Measurements from ENCODE around the gene DLG3.

DLG3 gene

DNA sequence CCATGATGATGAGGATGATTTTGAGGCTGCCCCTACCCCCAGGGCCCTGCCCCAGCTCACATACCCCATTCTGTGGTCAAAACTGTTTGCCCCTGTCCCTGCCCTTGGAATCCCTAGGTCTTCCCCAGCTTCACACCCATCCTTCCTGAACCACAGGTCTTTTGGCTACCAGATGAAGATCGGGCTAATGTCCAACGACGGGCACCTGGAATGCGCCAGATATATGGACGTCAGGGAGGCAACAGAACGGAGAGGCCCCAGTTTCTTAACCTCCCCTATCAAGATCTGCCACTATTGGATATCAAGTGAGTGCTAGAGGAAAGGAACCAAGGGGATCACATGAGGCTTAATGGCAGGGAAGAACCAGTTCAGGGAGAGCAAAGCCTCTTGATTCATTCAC is 14.9 kb upstream of the DLG3 start:
- Histone ChIP-seq H3K9me3 (ENCODE audit: low read length) (no peaks in the 10 kb centered on the region), H3K9ac (ENCODE audit: low read length) (no peak overlapping the region), H3K4me2 (ENCODE audit: low read length) (no peak overlapping the region), H3K27me3 (ENCODE audit: insufficient read depth, low read length) (no peaks in the 10 kb centered on the region), H3F3A (ENCODE audit: insufficient read depth, low read length) (no peaks in the 10 kb centered on the region), H3K4me3 (ENCODE audit: low read depth, low read length, poor library complexity, severe bottlenecking) (no peak overlapping the region), H3K9me2 (ENCODE audit: low read depth, low read length) (no peaks in the 10 kb centered on the region), H3K36me3 (ENCODE audit: insufficient read depth, low read length) (no peaks in the 10 kb centered on the region), H3K79me2 (ENCODE audit: insufficient read depth, low read length) (no peaks in the 10 kb centered on the region), H3K27ac (ENCODE audit: low read depth, low read length, poor library complexity, severe bottlenecking) (no peak overlapping the region), H2AFZ (ENCODE audit: low read length) (no peak overlapping the region), H4K20me1 (ENCODE audit: insufficient read depth, low read length) (no peaks in the 10 kb centered on the region), H3K4me1 (ENCODE audit: insufficient read depth, low read length, severe bottlenecking) (peaks cover 11% of the 10 kb centered on the region)
- TF ChIP-seq EZH2 (IDR thresholded peaks at IDR 0.05; ENCODE audit: borderline replicate concordance, low read length) = no peak
- TF ChIP-seq, protein P1, sequence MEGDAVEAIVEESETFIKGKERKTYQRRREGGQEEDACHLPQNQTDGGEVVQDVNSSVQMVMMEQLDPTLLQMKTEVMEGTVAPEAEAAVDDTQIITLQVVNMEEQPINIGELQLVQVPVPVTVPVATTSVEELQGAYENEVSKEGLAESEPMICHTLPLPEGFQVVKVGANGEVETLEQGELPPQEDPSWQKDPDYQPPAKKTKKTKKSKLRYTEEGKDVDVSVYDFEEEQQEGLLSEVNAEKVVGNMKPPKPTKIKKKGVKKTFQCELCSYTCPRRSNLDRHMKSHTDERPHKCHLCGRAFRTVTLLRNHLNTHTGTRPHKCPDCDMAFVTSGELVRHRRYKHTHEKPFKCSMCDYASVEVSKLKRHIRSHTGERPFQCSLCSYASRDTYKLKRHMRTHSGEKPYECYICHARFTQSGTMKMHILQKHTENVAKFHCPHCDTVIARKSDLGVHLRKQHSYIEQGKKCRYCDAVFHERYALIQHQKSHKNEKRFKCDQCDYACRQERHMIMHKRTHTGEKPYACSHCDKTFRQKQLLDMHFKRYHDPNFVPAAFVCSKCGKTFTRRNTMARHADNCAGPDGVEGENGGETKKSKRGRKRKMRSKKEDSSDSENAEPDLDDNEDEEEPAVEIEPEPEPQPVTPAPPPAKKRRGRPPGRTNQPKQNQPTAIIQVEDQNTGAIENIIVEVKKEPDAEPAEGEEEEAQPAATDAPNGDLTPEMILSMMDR (IDR thresholded peaks at IDR 0.05; ENCODE audit: low read length) = no peak

DNA sequence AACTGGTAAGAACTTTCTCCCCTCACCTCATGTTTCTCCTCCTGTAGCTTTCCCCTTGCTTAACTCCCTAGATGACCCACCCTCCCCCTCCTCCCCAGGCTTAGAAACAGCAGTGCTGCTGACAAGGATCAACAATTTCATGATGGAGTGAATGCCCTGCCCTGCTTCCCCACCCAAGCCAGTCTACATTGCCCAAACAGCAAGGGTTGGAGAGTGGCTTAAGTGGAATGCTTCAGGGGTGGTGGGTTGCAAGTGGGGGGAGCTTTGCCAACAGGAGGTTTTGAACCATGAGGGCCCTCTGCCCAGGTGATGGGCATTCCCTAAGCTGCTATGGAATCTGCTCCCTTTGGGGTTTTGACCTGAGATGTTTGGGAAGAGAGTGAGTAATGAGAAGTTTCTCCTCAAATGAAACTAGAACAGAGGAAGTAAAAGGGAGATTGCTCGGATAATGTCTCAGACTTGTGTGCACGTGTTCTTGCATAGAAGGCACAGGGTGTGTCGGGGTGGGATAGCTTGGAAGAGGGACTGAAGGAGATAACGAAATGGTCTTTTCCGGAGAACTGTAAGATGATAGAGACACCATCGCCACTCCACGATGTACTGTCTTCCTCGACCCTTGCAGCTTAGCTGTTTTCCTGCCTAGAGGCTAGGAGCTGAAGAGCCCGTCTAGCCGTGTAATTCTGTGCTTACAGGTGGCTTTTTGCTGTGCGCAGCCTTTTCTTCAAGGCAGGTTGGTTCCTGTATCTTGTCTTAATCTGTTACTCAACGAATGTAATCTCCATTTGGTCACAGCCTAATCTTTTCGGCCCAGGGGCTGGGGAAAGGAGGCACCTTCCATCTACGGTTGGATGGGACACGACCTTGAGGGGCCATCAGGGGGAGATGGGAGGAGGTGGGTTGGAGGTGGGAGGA is 11.4 kb upstream of the DLG3 start:
- Histone ChIP-seq H3K9me2 (ENCODE audit: low read depth, low read length) (no peaks in the 10 kb centered on the region), H3K4me2 (ENCODE audit: low read length) (peak overlapping the region; percentile 99), H2AFZ (ENCODE audit: low read length) (peak overlapping the region; percentile 98), H3K36me3 (ENCODE audit: insufficient read depth, low read length) (no peaks in the 10 kb centered on the region), H3K9ac (ENCODE audit: low read length) (peak overlapping the region; percentile 91), H3K9me3 (ENCODE audit: low read length) (no peaks in the 10 kb centered on the region), H3K4me1 (ENCODE audit: insufficient read depth, low read length, severe bottlenecking) (peaks cover 11% of the 10 kb centered on the region), H3K27me3 (ENCODE audit: insufficient read depth, low read length) (no peaks in the 10 kb centered on the region), H3K4me3 (ENCODE audit: low read depth, low read length, poor library complexity, severe bottlenecking) (peak overlapping the region; percentile 87), H4K20me1 (ENCODE audit: insufficient read depth, low read length) (no peaks in the 10 kb centered on the region), H3F3A (ENCODE audit: insufficient read depth, low read length) (no peaks in the 10 kb centered on the region), H3K27ac (ENCODE audit: low read depth, low read length, poor library complexity, severe bottlenecking) (no peak overlapping the region), H3K79me2 (ENCODE audit: insufficient read depth, low read length) (no peaks in the 10 kb centered on the region)
- no peak for TF ChIP-seq EZH2 (IDR thresholded peaks at IDR 0.05; ENCODE audit: borderline replicate concordance, low read length)
- TF ChIP-seq, protein P1 (IDR thresholded peaks at IDR 0.05; ENCODE audit: low read length) = no peak

DNA sequence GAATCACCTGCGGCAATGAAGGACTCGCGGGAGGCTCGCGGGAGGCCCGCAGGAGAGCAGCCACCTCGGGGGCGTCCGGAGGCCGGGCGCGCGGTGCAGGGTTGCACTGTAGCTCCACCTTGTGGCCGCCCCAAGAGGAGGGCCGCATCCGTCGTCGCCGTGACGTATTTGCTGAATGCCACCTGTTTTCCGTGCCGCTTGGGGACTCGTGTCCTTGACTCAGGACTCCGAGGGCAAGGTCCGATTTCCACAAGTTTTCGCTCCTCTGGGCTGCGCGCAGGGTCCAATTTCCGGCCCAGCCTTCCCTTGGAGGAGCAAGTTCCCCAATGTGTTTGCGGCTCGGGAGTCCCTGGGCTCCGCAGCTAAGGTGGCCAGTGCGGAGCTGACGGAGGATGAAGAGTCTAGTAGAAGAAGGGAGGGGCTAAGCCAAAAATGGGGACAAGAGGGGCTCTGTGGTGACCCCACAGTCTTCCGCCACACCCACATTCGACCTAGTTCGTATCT is 10.7 kb upstream of the DLG3 start:
- Histone ChIP-seq H3K4me3 (ENCODE audit: low read depth, low read length, poor library complexity, severe bottlenecking) (peak overlapping the region; percentile 87), H3K79me2 (ENCODE audit: insufficient read depth, low read length) (no peaks in the 10 kb centered on the region), H4K20me1 (ENCODE audit: insufficient read depth, low read length) (no peaks in the 10 kb centered on the region), H3K9me3 (ENCODE audit: low read length) (no peaks in the 10 kb centered on the region), H2AFZ (ENCODE audit: low read length) (peak overlapping the region; percentile 98), H3K9me2 (ENCODE audit: low read depth, low read length) (no peaks in the 10 kb centered on the region), H3F3A (ENCODE audit: insufficient read depth, low read length) (no peaks in the 10 kb centered on the region), H3K27ac (ENCODE audit: low read depth, low read length, poor library complexity, severe bottlenecking) (no peak overlapping the region), H3K27me3 (ENCODE audit: insufficient read depth, low read length) (no peaks in the 10 kb centered on the region), H3K4me2 (ENCODE audit: low read length) (peak overlapping the region; percentile 99), H3K9ac (ENCODE audit: low read length) (peak overlapping the region; percentile 91), H3K36me3 (ENCODE audit: insufficient read depth, low read length) (no peaks in the 10 kb centered on the region), H3K4me1 (ENCODE audit: insufficient read depth, low read length, severe bottlenecking) (peaks cover 11% of the 10 kb centered on the region)
- TF ChIP-seq EZH2 (IDR thresholded peaks at IDR 0.05; ENCODE audit: borderline replicate concordance, low read length) = no peak
- TF ChIP-seq, protein P1 (IDR thresholded peaks at IDR 0.05; ENCODE audit: low read length) = peak; percentile 54
